Activated effector memory CD4-positive, alpha-beta T cell treated with anti-CD3 and anti-CD28 coated beads, Interleukin-2, amount 50 U/mL, for 16 hours (primary cell): ENCODE measurements around the gene SHC3.

Experiments
- DNase-seq: peaks from one replicate; pipeline ENCODE4 v3.0.0-alpha.2; 2020

The SHC3 gene

DNA sequence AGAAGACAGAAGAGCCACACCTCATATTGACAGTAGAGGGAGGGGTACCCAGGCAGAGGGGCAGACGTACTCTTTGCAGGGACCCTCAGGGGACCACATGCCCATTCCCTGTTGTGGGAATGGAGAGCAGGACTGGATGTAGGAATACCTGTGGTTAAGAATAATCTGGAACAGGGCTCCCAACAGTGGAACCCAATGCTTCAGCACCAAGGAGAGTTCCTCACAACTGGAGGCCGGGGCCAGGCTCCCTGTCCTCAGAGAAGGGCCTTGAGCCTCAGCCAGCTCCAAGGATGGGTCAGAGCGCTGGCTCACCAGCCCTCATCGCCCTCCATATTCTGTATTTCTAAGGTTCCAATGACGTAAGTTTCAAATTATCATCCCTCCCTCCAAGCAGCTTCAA is 7.4 kb upstream of the SHC3 start:
- no peak for DNase-seq

- no peak for DNase-seq
Observed at GRCh38 chr9:89183146-89183545, 4.5 kb upstream of the SHC3 start.

GRCh38 chr9:89182369-89182768 is 3.8 kb upstream of the SHC3 start:
- no peak for DNase-seq

DNA sequence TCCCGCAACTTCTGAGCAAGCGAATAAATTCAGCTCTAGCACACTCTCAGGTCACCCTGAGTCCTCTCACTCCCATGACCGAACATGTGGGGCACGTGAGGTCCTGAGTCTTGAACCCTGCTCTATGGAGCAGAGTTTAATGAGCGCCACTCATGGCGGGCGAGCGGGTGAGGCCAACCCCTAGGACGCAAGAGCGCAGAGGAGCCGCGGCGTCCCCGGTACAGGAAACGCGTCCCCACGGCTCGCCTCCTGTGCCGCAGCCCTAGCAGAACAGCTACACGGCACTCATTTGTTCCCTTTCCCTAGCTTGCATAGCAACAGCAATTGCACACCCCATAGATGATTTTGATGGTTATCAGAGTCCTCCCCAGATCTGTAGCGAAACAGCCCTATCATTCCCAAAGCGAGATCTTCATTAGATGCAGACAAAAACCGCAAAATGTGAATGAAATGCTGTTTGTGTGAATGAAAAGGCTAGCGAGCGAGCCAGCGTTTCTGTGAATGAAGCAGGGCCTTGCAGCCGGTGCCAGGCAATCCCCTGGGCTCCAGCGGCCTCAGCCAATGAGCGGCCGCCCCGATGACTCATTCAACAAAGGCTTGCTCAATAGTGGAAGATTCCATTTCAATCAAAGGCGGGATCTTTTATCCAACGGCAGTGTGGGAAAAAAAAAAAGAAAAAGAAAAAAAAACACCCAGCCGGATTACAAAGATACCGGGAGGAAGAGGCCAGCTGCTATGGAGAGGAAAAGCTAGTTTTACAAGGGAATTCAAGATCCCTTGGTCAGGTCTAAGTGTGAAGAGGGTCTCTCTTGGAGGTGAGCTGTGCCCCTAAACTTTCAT is 1.5 kb upstream of the SHC3 start:
- no peak for DNase-seq

GRCh38 chr9:89179540-89179894 is 899 bp upstream of the SHC3 start:
- DNase-seq, result no peak

- DNase-seq, result no peak
Observed at GRCh38 chr9:89178830-89179539, 367 bp upstream of the SHC3 start.

DNA sequence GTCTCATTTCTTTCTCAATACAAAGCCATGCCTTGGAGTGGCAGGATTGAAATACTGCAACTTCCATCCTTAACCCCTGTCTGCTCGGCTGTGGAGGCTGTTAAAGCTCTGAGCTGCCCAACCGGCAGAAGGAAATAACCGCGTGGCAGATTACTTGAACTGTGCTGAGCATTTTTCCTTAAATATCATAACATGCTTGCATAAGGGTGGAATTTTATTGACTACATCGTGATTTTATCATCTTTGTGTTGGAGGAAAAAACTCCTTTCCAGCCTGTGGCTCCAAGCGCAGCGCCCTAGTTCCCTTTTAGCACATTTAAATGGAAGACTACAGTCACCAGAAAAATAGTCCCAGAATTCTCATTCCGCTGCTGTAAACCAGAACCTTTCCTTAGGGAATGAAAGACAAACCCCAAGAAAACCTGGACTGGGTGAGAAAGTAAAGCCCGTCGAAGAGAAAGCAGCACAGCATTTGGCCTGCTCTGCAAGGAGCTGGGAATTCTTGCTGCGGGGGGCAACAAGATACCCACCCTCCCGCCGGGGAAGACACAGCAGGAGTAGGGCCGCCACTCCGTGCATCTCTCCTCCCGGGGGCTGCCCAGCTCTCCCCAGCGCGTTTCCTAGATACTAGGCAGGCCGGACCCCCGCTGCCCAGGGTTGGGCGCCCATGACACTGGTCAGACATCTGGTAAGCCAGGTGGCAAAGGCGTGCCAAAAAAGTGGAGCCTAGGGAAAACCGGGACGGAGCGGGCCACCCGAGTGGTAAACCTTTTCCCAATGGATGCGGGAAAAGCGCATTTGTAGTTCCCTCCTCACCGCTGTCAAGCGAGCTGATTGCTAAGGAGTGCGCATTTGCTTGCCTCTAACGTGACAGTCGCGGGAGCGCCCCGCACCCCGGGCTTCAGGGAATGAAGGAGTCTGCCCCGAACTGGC is 1.3 kb downstream of the SHC3 start:
- DNase-seq, result no peak

DNA sequence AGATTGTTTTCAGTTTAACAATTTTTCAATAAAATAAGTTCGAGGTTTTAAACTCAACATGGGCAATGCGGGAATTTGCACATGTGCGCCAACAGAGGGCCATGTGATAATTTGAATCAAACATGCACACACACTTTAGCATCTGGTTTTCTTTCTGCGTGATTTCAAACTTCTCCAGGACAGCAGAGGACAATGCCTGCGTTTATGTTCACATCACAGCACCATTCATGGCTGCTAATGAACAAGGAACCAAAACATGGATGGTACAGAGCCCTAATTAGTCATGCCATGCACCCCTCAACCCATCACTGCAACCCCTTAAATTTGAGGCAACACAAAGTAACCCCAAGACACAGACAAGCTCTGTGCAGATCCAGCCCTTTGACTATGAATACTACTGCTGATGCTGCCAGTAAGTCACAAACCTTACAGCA is 2.8 kb downstream of the SHC3 start:
- DNase-seq, result no peak

GRCh38 chr9:89174291-89174690 is 4.3 kb downstream of the SHC3 start:
- DNase-seq, result no peak

GRCh38 chr9:89173072-89173471 is 5.5 kb downstream of the SHC3 start:
- no peak for DNase-seq

DNA sequence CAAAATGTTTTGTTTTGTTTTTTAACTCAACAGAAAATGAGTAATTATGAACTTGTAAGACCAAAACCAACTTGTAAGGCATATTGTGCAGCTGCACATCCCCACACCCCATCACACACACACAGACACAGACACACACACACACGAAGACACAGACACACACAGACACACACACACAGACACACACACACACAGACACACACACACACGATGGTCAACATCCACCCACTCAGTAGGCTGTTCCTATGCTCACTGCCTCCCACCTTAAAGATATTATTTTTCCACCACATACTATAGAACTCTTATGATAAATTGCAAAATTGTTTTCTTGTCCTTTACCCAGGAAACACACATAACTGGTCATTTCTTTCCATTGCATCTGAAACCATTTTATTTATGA is 6.2 kb downstream of the SHC3 start:
- no peak for DNase-seq

GRCh38 chr9:89171693-89172092 is 6.9 kb downstream of the SHC3 start:
- no peak for DNase-seq

DNA sequence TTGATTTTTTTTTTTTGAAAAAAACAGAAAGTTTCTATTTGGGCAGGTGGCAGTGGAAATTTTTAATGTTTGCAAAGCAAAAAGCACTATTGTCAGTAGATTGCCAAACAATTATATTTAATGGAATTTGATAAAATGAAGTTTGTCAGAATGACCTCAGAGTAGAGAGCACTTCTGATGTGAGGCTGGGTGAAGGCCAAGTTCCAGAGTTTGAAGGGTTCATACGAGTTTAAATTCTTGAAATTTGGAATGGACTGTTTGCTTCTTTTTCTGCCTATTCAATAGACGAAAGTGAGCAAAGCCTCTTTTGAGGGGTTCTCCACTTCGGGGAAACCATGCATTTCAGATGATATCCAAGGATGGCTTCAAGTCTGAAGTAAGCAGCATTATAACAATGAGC is 7.4 kb downstream of the SHC3 start:
- no peak for DNase-seq

GRCh38 chr9:89168901-89169813 is 9.5 kb downstream of the SHC3 start:
- DNase-seq, result no peak

GRCh38 chr9:89167788-89168187 is 10.8 kb downstream of the SHC3 start:
- DNase-seq, result no peak

DNA sequence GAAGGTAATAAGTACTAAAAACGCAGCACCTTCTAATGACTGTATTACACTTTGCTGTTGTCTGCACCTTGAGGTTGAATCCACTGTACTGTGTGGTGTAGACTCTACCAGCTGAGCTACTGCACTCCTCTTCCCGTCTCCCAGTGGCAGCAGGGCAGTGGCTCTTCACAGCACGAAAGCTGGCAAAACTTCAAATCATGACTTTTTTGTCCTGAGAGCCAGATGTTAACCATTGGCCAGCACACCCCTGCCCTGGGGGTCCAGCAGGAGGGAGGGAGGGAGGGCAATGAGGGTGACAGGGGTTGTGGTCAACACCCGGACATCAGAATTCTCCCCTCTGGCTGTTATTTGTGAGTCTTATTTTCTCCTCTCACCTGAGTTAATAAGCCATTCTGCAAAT is 11.8 kb downstream of the SHC3 start:
- DNase-seq, result no peak

- no peak for DNase-seq
Observed at GRCh38 chr9:89165880-89166279, 12.7 kb downstream of the SHC3 start.

GRCh38 chr9:89165341-89165740 is 13.3 kb downstream of the SHC3 start:
- DNase-seq, result no peak

GRCh38 chr9:89161221-89161620 is 17.4 kb downstream of the SHC3 start:
- no peak for DNase-seq

GRCh38 chr9:89160806-89161205 is 17.8 kb downstream of the SHC3 start:
- no peak for DNase-seq

- DNase-seq, result no peak
Observed at GRCh38 chr9:89154651-89155336, 23.8 kb downstream of the SHC3 start.

GRCh38 chr9:89154218-89154617 is 24.4 kb downstream of the SHC3 start:
- no peak for DNase-seq
